Activated CD4-positive, alpha-beta T cell treated with anti-CD3 and anti-CD28 coated beads, Interleukin-2, amount 50 U/mL, for 24 hours (primary cell): ENCODE measurements around the gene KHK.

ENCODE experiments used
- DNase-seq, 2 donors: peaks; one replicate each; pipeline ENCODE4 v3.0.0-alpha.2; 2020; ENCODE audit warnings: low read depth in 1 of 2, low spot score in 1 of 2

Gene KHK

GRCh38 chr2:27126252-27126710 is 39.7 kb downstream of the KHK start:
- DNase-seq = no peak

- DNase-seq = no peak
Measured at GRCh38 chr2:27127883-27128667, 41.5 kb downstream of the KHK start.

- DNase-seq = no peak
Measured at GRCh38 chr2:27128668-27129571, 42.3 kb downstream of the KHK start.

- no peak for DNase-seq
Measured at GRCh38 chr2:27130396-27130795, 43.8 kb downstream of the KHK start.

- DNase-seq = no peak
Measured at GRCh38 chr2:27131429-27131828, 44.9 kb downstream of the KHK start.

GRCh38 chr2:27133195-27133875 is 46.8 kb downstream of the KHK start:
- peak in 1 of 2 donors; percentile 8 for DNase-seq

- DNase-seq = peak; percentile 96
Measured at GRCh38 chr2:27133905-27134780, 47.6 kb downstream of the KHK start, which contains the start of gene PREB. Gene PREB, minus strand, starts transcription at chr2:27134636. Its CDS starts 215 bp downstream, at chr2:27134421.

- DNase-seq = no peak
Measured at GRCh38 chr2:27134781-27135477, 48.4 kb downstream of the KHK start.

GRCh38 chr2:27135478-27135955 is 48.9 kb downstream of the KHK start:
- no peak for DNase-seq

- DNase-seq = no peak
Measured at GRCh38 chr2:27136751-27137150, 50.2 kb downstream of the KHK start.

- no peak for DNase-seq
Measured at GRCh38 chr2:27137322-27137935, 50.9 kb downstream of the KHK start.

- no peak for DNase-seq
Measured at GRCh38 chr2:27138111-27138510, 51.5 kb downstream of the KHK start.

GRCh38 chr2:27139310-27139709 is 52.7 kb downstream of the KHK start, which contains the start of gene PRR30:
Gene PRR30, minus strand, starts transcription at chr2:27139410. Its CDS starts 1,081 bp downstream, at chr2:27138329.
- no peak for DNase-seq

GRCh38 chr2:27143285-27143684 is 56.7 kb downstream of the KHK start:
- no peak for DNase-seq

- no peak for DNase-seq
Measured at GRCh38 chr2:27145682-27146081, 59.1 kb downstream of the KHK start.

- no peak for DNase-seq
Measured at GRCh38 chr2:27147935-27148334, 61.4 kb downstream of the KHK start.

GRCh38 chr2:27148801-27149439 is 62.3 kb downstream of the KHK start, which contains the start of gene TCF23:
Gene TCF23, plus strand, starts transcription at chr2:27149004. Its CDS starts 130 bp downstream, at chr2:27149134.
- DNase-seq = no peak
